Trophoblast cell (in vitro differentiated cells and primary cell): Measurements from ENCODE around the gene SHOC1.
"Not testable (repeated sequence)": the region's sequence is repeated elsewhere in the genome, so short reads cannot be mapped to it uniquely, and the experiment has no call there.

Source experiments
- DNase-seq, 2 donors: peaks; one replicate each; pipeline ENCODE4 v3.0.0-alpha.2; 2016
- H2AFZ ChIP-seq: 2 replicates; pipeline ENCODE4 v1.6.1; 2013; ENCODE audit warnings: low read length, moderate library complexity, mild to moderate bottlenecking; ENCODE audit not compliant: insufficient read depth, poor library complexity
- H2AK5ac ChIP-seq: 2 replicates; pipeline ENCODE4 v1.6.1; 2013; ENCODE audit warnings: mild to moderate bottlenecking, low read length
- H2BK120ac ChIP-seq: 2 replicates; pipeline ENCODE4 v1.6.1; 2013; ENCODE audit warnings: low read length, mild to moderate bottlenecking, moderate library complexity; ENCODE audit not compliant: insufficient read depth, poor library complexity
- H2BK12ac ChIP-seq: 2 replicates; pipeline ENCODE4 v1.6.1; 2013; ENCODE audit warnings: mild to moderate bottlenecking, low read length, moderate library complexity
- H2BK5ac ChIP-seq: 2 replicates; pipeline ENCODE4 v1.6.1; 2013; ENCODE audit warnings: low read length, low read depth, moderate library complexity, mild to moderate bottlenecking; ENCODE audit not compliant: poor library complexity
- H3K14ac ChIP-seq: 2 replicates; pipeline ENCODE4 v1.6.1; 2013; ENCODE audit warnings: mild to moderate bottlenecking, low read length
- H3K18ac ChIP-seq: 2 replicates; pipeline ENCODE4 v1.6.1; 2013; ENCODE audit warnings: mild to moderate bottlenecking, low read length
- H3K23ac ChIP-seq: 2 replicates; pipeline ENCODE4 v1.6.1; 2013; ENCODE audit warnings: low read length
- H3K27ac ChIP-seq: 2 replicates; pipeline ENCODE4 v1.5.1; 2013; ENCODE audit warnings: low read depth, mild to moderate bottlenecking, inconsistent platforms, low read length, moderate library complexity
- H3K27me3 ChIP-seq: 2 replicates; pipeline ENCODE4 v1.6.1; 2013; ENCODE audit warnings: inconsistent platforms, mild to moderate bottlenecking, low read length, moderate library complexity; ENCODE audit not compliant: insufficient read depth
- H3K36me3 ChIP-seq, 2 experiments: 1 replicate in 1 of 2; 2 replicates in 1 of 2; pipeline ENCODE4 v1.6.1; 2013; ENCODE audit warnings: low read length in 2 of 2, mild to moderate bottlenecking in 2 of 2, moderate library complexity in 1 of 2; ENCODE audit not compliant: insufficient read depth in 2 of 2, control insufficient read depth in 1 of 2
- H3K4ac ChIP-seq: 2 replicates; pipeline ENCODE4 v1.6.1; 2013; ENCODE audit warnings: low read depth, mild to moderate bottlenecking, low read length, moderate library complexity
- H3K4me1 ChIP-seq, 2 experiments: 1 replicate in 1 of 2; 2 replicates in 1 of 2; pipeline ENCODE4 v1.6.1; 2013; ENCODE audit warnings: low read length in 2 of 2, mild to moderate bottlenecking in 2 of 2, moderate library complexity in 1 of 2; ENCODE audit not compliant: insufficient read depth in 2 of 2, control insufficient read depth in 1 of 2
- H3K4me2 ChIP-seq: 2 replicates; pipeline ENCODE4 v1.6.1; 2013; ENCODE audit warnings: inconsistent platforms, mild to moderate bottlenecking, low read length, moderate library complexity
- H3K4me3 ChIP-seq: 2 replicates; pipeline ENCODE4 v1.5.1; 2013; ENCODE audit warnings: mild to moderate bottlenecking, low read depth, low read length, inconsistent platforms
- H3K79me1 ChIP-seq: one replicate; pipeline ENCODE4 v1.6.1; 2013; ENCODE audit warnings: low read length
- H3K79me2 ChIP-seq: 2 replicates; pipeline ENCODE4 v1.6.1; 2013; ENCODE audit warnings: low read length, mild to moderate bottlenecking; ENCODE audit not compliant: control insufficient read depth, insufficient read depth, poor library complexity
- H3K9ac ChIP-seq: 2 replicates; pipeline ENCODE4 v1.6.1; 2013; ENCODE audit warnings: mild to moderate bottlenecking, low read length
- H3K9me3 ChIP-seq: 2 replicates; pipeline ENCODE4 v1.6.1; 2013; ENCODE audit warnings: low read depth, mild to moderate bottlenecking, control low read depth, inconsistent platforms, low read length; ENCODE audit not compliant: insufficient read depth
- H4K12ac ChIP-seq: 2 replicates; pipeline ENCODE4 v1.6.1; 2013; ENCODE audit warnings: low read depth, mild to moderate bottlenecking, low read length, moderate library complexity
- H4K8ac ChIP-seq: 2 replicates; pipeline ENCODE4 v1.6.1; 2013; ENCODE audit warnings: low read depth, mild to moderate bottlenecking, low read length, moderate library complexity
- H4K91ac ChIP-seq: one replicate; pipeline ENCODE4 v1.6.1; 2013; ENCODE audit warnings: low read depth, mild to moderate bottlenecking, low read length, moderate library complexity
- WGBS: extraction: QIAGEN DNeasy Blood & Tissue Kit; methylation state at CpG from one replicate; pipeline ENCODE4 v1.1.7; 2013; ENCODE audit warnings: missing lambda C conversion rate; ENCODE audit not compliant: insufficient read length, insufficient coverage; ENCODE audit errors: extremely low coverage; 5-methylcytosine and 5-hydroxymethylcytosine counted together

SHOC1 gene

DNA sequence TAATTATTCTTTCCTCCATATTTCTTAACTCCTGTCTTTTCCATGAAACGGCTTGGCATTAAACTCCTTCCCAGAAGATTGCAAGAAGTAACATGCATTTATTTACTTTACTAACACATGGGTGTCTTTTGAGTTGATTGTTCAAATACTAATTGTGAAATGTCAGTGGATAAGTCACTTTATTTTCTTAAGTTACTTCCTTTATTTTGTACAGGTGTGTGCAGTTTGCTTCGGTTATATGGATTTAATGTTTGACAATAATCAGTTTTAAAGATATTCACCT lies 761 bp upstream of the SHOC1 start:
- no peaks in the 10 kb centered on the region for H3K4me1 ChIP-seq
- H2BK12ac ChIP-seq = no peak overlapping the region
- no peak overlapping the region for H2BK120ac ChIP-seq
- H3K4me3 ChIP-seq = no peak overlapping the region
- no peak overlapping the region for H3K27ac ChIP-seq
- no peak overlapping the region for H3K18ac ChIP-seq
- WGBS = no CpG with 5 or more reads among the region's 2 CpGs
- H3K9ac ChIP-seq = no peak overlapping the region
- peaks cover 6% of the 10 kb centered on the region for H3K9me3 ChIP-seq
- no peaks in the 10 kb centered on the region for H3K79me2 ChIP-seq
- no peak overlapping the region for H3K23ac ChIP-seq
- no peak overlapping the region for H3K4ac ChIP-seq
- H3K27me3 ChIP-seq = no peaks in the 10 kb centered on the region
- no peak overlapping the region for H4K91ac ChIP-seq
- no peak overlapping the region for H2AK5ac ChIP-seq
- H3K36me3 ChIP-seq = no peaks in the 10 kb centered on the region
- no peak for DNase-seq
- no peaks in the 10 kb centered on the region for H3K79me1 ChIP-seq
- H4K8ac ChIP-seq = no peak overlapping the region
- no peak overlapping the region for H2BK5ac ChIP-seq
- no peak overlapping the region for H3K4me2 ChIP-seq
- no peak overlapping the region for H4K12ac ChIP-seq
- no peak overlapping the region for H2AFZ ChIP-seq
- no peak overlapping the region for H3K14ac ChIP-seq

DNA sequence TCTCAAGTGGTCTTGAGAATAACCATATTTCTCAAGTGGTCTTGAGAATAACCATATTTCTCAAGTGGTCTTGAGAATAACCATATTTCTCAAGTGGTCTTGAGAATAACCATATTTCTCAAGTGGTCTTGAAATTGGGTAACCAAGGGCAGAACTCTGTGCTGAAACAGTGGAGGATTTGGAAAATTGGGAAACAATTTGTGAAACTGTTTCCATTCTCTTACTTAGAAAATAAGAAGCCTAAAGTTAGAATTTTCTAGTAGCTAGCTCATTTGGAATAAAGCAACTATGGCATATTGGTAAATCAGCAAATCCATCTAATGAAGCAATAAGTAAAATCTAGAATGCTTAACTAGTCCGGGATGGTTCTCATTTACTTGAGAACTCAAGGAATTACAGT lies 2.9 kb downstream of the SHOC1 start:
- H3K4ac ChIP-seq = not testable (repeated sequence)

DNA sequence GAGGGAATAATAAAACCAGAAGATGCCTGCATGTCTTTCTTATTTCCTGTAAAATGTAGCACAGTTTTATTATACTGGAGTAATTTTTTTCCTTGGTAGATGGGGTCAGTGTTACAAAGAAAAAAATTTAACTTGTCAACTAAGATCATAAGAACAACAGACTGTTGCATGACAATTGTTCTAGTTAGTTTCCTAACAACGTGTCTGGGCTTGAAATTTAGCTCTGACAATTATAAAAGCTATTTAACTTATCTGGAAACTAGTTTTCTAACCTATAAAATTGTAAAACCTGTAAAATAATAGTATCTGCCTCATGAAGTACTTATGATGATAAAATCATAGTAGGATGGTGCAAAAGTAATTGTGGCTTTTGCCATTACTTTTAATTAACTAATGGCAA lies 4.9 kb downstream of the SHOC1 start:
- H2BK120ac ChIP-seq = no peak overlapping the region
- no peaks in the 10 kb centered on the region for H3K79me2 ChIP-seq
- H3K23ac ChIP-seq = no peak overlapping the region
- H3K27me3 ChIP-seq = no peaks in the 10 kb centered on the region
- H3K9ac ChIP-seq = no peak overlapping the region
- H4K91ac ChIP-seq = no peak overlapping the region
- no peak overlapping the region for H3K4me2 ChIP-seq
- H3K36me3 ChIP-seq = no peaks in the 10 kb centered on the region
- H3K27ac ChIP-seq = no peak overlapping the region
- no peak overlapping the region for H4K8ac ChIP-seq
- no peak overlapping the region for H2BK12ac ChIP-seq
- H3K14ac ChIP-seq = no peak overlapping the region
- H2AFZ ChIP-seq = no peak overlapping the region
- H3K79me1 ChIP-seq = no peaks in the 10 kb centered on the region
- no peak overlapping the region for H4K12ac ChIP-seq
- H3K4ac ChIP-seq = no peak overlapping the region
- H3K4me1 ChIP-seq = no peaks in the 10 kb centered on the region
- H3K4me3 ChIP-seq = no peak overlapping the region
- no peak overlapping the region for H2BK5ac ChIP-seq
- H2AK5ac ChIP-seq = no peak overlapping the region
- H3K9me3 ChIP-seq = peaks cover 4% of the 10 kb centered on the region
- H3K18ac ChIP-seq = no peak overlapping the region
- no CpG with 5 or more reads among the region's 1 CpG for WGBS
- DNase-seq = no peak

More for the DNA sequence above, 2.9 kb downstream of the SHOC1 start:
- not testable (repeated sequence) for H3K4me3 ChIP-seq, H2BK5ac ChIP-seq, H3K9ac ChIP-seq, H3K79me1 ChIP-seq, H3K27me3 ChIP-seq, H3K9me3 ChIP-seq, H2AFZ ChIP-seq, H3K4me2 ChIP-seq, H3K36me3 ChIP-seq, H4K91ac ChIP-seq, H4K8ac ChIP-seq, H3K27ac ChIP-seq, H3K79me2 ChIP-seq, DNase-seq, H3K14ac ChIP-seq, H3K18ac ChIP-seq, H3K4me1 ChIP-seq, H2BK120ac ChIP-seq, H2AK5ac ChIP-seq, H3K23ac ChIP-seq, H4K12ac ChIP-seq, H2BK12ac ChIP-seq
- no CpG with 5 or more reads among the region's 1 CpG for WGBS

DNA sequence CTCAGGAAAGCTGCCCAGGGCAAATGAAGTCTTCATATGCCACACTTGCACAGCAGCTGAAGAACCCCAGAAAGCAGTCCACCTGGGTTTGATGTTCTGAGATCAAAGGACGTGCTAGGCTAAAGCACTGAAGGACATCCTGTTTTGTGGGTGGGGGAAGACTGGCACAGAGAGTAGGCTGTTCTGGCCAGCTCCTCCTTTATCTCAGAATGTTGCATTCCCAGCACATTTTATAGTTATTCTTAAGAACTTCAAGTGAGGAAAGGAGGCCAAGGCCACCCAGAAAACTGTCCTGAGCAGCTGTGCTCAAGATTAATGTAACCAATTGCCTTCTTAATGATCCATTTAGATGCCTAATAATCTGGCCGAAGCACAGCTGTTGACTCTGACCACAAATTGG lies 10.9 kb downstream of the SHOC1 start:
- Histone ChIP-seq H3K4me3 (no peak overlapping the region), H4K12ac (no peak overlapping the region), H3K79me1 (no peaks in the 10 kb centered on the region), H2BK120ac (no peak overlapping the region), H2AFZ (no peak overlapping the region), H3K18ac (no peak overlapping the region), H3K9ac (no peak overlapping the region), H3K14ac (no peak overlapping the region), H3K79me2 (no peaks in the 10 kb centered on the region), H3K9me3 (no peaks in the 10 kb centered on the region), H2BK5ac (no peak overlapping the region), H3K23ac (no peak overlapping the region), H2AK5ac (no peak overlapping the region), H3K4ac (no peak overlapping the region), H3K27me3 (no peaks in the 10 kb centered on the region), H3K27ac (no peak overlapping the region), H4K8ac (no peak overlapping the region), H3K4me1 (no peaks in the 10 kb centered on the region), H3K36me3 (no peaks in the 10 kb centered on the region), H4K91ac (no peak overlapping the region), H3K4me2 (no peak overlapping the region), H2BK12ac (no peak overlapping the region)
- WGBS = no CpG with 5 or more reads among the region's 2 CpGs
- DNase-seq = no peak

DNA sequence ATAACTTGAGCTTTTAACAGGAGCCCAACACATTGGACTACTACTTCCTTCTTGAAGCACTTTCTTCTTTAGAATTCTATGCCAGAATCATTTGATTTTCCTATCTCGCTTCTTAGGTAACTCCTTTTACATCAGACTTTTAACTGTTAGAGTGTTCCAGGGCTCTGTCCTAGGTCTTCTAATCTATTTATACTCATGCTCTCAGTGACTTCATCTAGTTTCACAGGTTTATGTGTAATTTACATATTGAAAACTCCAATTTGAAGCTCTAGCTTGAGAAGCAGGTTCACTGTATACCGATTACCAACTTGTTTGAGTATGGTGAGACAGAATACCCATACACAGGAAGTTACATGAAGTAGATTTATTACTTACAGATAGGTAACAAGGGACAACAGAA lies 11.3 kb downstream of the SHOC1 start:
- H2BK5ac ChIP-seq = no peak overlapping the region
- no peak overlapping the region for H4K12ac ChIP-seq
- no peak overlapping the region for H3K4me3 ChIP-seq
- no peaks in the 10 kb centered on the region for H3K79me2 ChIP-seq
- H3K27ac ChIP-seq = no peak overlapping the region
- no peak overlapping the region for H3K4ac ChIP-seq
- DNase-seq = no peak
- H3K9ac ChIP-seq = no peak overlapping the region
- H3K36me3 ChIP-seq = no peaks in the 10 kb centered on the region
- no peak overlapping the region for H4K8ac ChIP-seq
- H3K4me2 ChIP-seq = no peak overlapping the region
- H2AFZ ChIP-seq = no peak overlapping the region
- H2BK120ac ChIP-seq = no peak overlapping the region
- no peak overlapping the region for H4K91ac ChIP-seq
- H3K4me1 ChIP-seq = no peaks in the 10 kb centered on the region
- no peak overlapping the region for H3K14ac ChIP-seq
- H2BK12ac ChIP-seq = no peak overlapping the region
- H3K18ac ChIP-seq = no peak overlapping the region
- H3K79me1 ChIP-seq = no peaks in the 10 kb centered on the region
- no peaks in the 10 kb centered on the region for H3K27me3 ChIP-seq
- H3K9me3 ChIP-seq = no peaks in the 10 kb centered on the region
- no CpG with 5 or more reads among the region's 2 CpGs for WGBS
- no peak overlapping the region for H2AK5ac ChIP-seq
- no peak overlapping the region for H3K23ac ChIP-seq
